Upper lobe of left lung (tissue), 6 donors: Measurements from ENCODE around the gene ABLIM2. TPM values are rescaled to one million over a fixed set of nuclear protein-coding genes. Genes with fewer than 3 reads are reported as not detected.
A peak's percentile ranks its signal among the peaks of the same experiment; 100 is the strongest.

Experiments
- ATAC-seq, 2 donors: fragments of 200-7000 bp; cut with Tn5 transposase; one replicate each; pipeline ENCODE4 v1.9.1; 2022; ENCODE audit warnings: mild to moderate bottlenecking in 2 of 2, moderate library complexity in 2 of 2; ENCODE audit not compliant: low FRiP score in 2 of 2
- DNase-seq, 2 donors: peaks; one replicate each; pipeline ENCODE4 v3.0.0-alpha.2; 2019 to 2020
- H3K27ac ChIP-seq, 4 donors: fragments of 200-600 bp; sonication (generic); one replicate each; pipeline ENCODE4 v1.5.1; 2016 to 2019
- H3K27me3 ChIP-seq, 4 donors: fragments of 200-600 bp; sonication (generic); one replicate each; pipeline ENCODE4 v1.5.1; 2017 to 2019
- H3K36me3 ChIP-seq, 4 donors: fragments of 200-600 bp; sonication (generic); one replicate each; pipeline ENCODE4 v1.5.1; 2016 to 2019
- H3K4me1 ChIP-seq, 4 donors: fragments of 200-600 bp; sonication (generic); one replicate each; pipeline ENCODE4 v1.5.1; 2018 to 2019
- H3K4me3 ChIP-seq, 4 donors: fragments of 200-600 bp; sonication (generic); one replicate each; pipeline ENCODE4 v1.5.1; 2017 to 2019; ENCODE audit warnings: mild to moderate bottlenecking in 2 of 4, moderate library complexity in 1 of 4
- H3K9me3 ChIP-seq, 4 donors: fragments of 200-600 bp; sonication (generic); one replicate each; pipeline ENCODE4 v1.5.1; 2018 to 2019
- EP300 ChIP-seq, 4 donors: sonication (generic); formaldehyde crosslinking; IDR thresholded peaks; one replicate each; pipeline ENCODE4 v1.5.1; 2017; ENCODE audit warnings: antibody characterized with exemption in 4 of 4, control low read depth in 2 of 4
- POLR2A ChIP-seq, 4 donors: fragments of 450-650 bp; IDR thresholded peaks; one replicate each; pipeline ENCODE4 v1.5.1; 2016 to 2017; ENCODE audit warnings: antibody characterized with exemption in 4 of 4, mild to moderate bottlenecking in 2 of 4
- POLR2AphosphoS5 ChIP-seq, 2 donors: sonication (generic); formaldehyde crosslinking; IDR thresholded peaks; one replicate each; pipeline ENCODE4 v1.5.1; 2017; ENCODE audit warnings: antibody characterized with exemption in 2 of 2
- WGBS, 2 donors: methylation state at CpG; one replicate each; pipeline ENCODE4 v1.1.5; 2017 to 2018; 5-methylcytosine and 5-hydroxymethylcytosine counted together
- total RNA-seq, 6 donors: library from RNA; depleted of rRNA in 4 of 6; stranded (reverse); fragments of >200 nt in 4 of 6; gene quantifications; one replicate each; pipeline versions ENCODE4 v1.1.0 to v1.2.1, GENCODE V29; 2016 to 2021
- TF ChIP-seq, protein P1 (sequence below), 6 experiments: fragments of 450-650 bp in 4 of 6; fragments of 200-600 bp in 2 of 6; sonication (generic) in 2 of 6; IDR thresholded peaks; one replicate each; pipeline ENCODE4 v1.5.1; 2016 to 2019; ENCODE audit warnings: antibody characterized with exemption in 6 of 6
- donor health status: DM: no; HTN: no; CAD: no; lungs with moderate emphysema.
- donor health status: DM: no; HTN: yes; CAD: no; lungs with severe emphysema.

The ABLIM2 gene
- total RNA-seq, 6 donors from 2014 or later = 3.6 to 36.9 (median 8.1) TPM

DNA sequence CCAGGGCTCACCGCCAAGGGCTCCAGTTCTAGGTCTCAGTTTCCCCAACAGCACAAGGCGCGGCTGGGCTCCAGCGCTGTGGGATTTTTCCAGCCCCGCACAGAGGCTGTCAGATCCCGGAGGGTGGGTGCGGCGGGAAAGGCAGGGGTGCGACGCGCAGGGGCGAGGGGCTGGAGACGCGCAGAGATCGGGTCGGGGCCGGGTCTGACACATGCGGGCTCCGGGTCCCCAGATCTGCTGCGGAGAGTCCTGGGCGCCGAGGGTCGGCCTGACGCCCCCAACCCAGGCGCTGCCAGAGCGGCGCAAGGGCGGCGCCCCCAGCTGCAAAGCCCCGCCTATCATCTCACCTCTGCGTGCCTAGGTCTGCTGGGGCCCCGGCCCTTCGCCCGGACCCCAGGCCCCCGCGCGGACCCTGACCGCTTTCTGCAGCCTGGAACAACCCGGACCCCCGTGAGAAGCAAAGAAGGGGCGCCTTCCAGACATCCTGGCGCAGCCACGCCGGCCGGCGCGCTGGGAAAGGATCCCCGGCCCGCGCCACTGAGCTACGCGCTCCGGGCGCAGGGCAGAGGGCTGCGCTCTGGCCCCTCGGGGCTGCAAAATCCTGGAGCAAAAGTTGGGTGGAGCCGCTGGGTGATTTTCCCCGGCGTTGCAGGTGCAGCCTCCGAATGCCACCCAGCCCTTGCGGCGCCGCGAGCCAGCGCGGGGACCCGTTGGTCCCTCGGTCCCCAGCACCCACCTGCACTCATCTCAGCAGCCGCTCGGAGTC is 486 bp downstream of the ABLIM2 start:
- ATAC-seq = peak in 1 of 2 donors; percentile 1
- H3K27ac ChIP-seq = peak overlapping the region in 3 of 4 donors; percentile 24 to 65 (median 35)
- no peak for TF ChIP-seq POLR2A (IDR thresholded peaks at IDR 0.05)
- TF ChIP-seq EP300 (IDR thresholded peaks at IDR 0.05) = no peak
- no peak for TF ChIP-seq POLR2AphosphoS5 (IDR thresholded peaks at IDR 0.05)
- TF ChIP-seq, protein P1, sequence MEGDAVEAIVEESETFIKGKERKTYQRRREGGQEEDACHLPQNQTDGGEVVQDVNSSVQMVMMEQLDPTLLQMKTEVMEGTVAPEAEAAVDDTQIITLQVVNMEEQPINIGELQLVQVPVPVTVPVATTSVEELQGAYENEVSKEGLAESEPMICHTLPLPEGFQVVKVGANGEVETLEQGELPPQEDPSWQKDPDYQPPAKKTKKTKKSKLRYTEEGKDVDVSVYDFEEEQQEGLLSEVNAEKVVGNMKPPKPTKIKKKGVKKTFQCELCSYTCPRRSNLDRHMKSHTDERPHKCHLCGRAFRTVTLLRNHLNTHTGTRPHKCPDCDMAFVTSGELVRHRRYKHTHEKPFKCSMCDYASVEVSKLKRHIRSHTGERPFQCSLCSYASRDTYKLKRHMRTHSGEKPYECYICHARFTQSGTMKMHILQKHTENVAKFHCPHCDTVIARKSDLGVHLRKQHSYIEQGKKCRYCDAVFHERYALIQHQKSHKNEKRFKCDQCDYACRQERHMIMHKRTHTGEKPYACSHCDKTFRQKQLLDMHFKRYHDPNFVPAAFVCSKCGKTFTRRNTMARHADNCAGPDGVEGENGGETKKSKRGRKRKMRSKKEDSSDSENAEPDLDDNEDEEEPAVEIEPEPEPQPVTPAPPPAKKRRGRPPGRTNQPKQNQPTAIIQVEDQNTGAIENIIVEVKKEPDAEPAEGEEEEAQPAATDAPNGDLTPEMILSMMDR (IDR thresholded peaks at IDR 0.05) = no peak

DNA sequence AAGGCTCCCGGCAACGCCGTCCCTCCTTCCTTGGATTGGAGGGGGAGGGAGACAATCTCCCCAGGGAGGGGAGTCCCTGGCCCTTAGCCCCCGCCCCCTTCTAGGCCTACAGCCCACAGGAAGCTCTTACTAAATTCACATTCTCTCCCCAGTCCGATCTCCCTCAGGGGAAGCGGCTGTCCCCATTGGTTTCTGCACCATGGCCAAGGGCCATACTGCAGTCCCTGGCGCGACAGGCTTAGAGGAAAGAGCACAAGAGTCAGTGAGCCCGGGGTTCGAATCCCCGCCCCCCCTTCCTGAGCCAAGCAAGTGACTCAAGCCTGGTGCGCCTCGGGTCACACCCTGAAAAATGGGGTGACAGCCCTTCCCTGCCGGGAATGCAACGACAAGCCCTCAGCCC is 1.1 kb downstream of the ABLIM2 start:
- DNase-seq (no peak), ATAC-seq (no peak)
- Histone ChIP-seq H3K4me1 (peaks cover 19 to 26% (median 21%) of the 10 kb centered on the region in 4 donors), H3K9me3 (no peaks in the 10 kb centered on the region), H3K4me3 (peak overlapping the region; percentile 73 to 90 (median 81)), H3K27ac (peak overlapping the region in 2 of 4 donors; percentile 24 to 35), H3K36me3 (no peaks in the 10 kb centered on the region), H3K27me3 (peaks cover 0 to 11% (median 5%) of the 10 kb centered on the region in 4 donors)
- WGBS, 2 donors = 20 to 27% methylated on average over 12 to 15 of the region's 15 CpGs
- TF ChIP-seq, protein P1 (IDR thresholded peaks at IDR 0.05) = no peak
- TF ChIP-seq EP300 (IDR thresholded peaks at IDR 0.05) (no peak), POLR2A (IDR thresholded peaks at IDR 0.05) (no peak), POLR2AphosphoS5 (IDR thresholded peaks at IDR 0.05) (no peak)

More for the DNA sequence above, 486 bp downstream of the ABLIM2 start:
- peak in 1 of 2 donors; percentile 89 for DNase-seq
- WGBS, 2 donors = 3% methylated on average over 53 of the region's 70 CpGs; no CpG with 5 or more reads in 1 of the 2 donors
- Histone ChIP-seq H3K27me3 (peaks cover 0 to 11% (median 5%) of the 10 kb centered on the region in 4 donors), H3K4me3 (peak overlapping the region; percentile 73 to 90 (median 81)), H3K9me3 (no peaks in the 10 kb centered on the region), H3K4me1 (peaks cover 19 to 26% (median 21%) of the 10 kb centered on the region in 4 donors), H3K36me3 (no peaks in the 10 kb centered on the region)

DNA sequence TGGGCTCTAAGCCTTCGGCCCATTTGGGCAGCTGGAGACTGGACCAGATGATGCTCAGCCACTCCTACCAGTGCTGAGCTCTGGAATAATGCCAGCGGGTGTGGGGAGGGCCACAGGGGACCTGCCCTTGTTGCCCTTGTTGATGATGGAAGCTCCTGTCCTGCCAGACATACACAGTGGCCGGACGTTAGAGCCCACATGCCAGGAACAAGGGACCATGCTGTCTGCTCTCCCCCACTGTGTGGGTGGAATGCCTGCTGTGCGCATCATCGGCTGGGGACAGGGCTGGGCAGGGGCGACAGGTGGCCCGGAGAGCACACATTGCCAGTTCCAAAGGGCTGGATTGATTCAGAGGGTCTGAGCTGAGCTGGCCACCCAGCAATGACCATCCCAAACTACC is 2.0 kb downstream of the ABLIM2 start:
- H3K36me3 ChIP-seq = no peaks in the 10 kb centered on the region
- H3K27me3 ChIP-seq = peaks cover 0 to 11% (median 5%) of the 10 kb centered on the region in 4 donors
- H3K4me1 ChIP-seq = peaks cover 19 to 26% (median 21%) of the 10 kb centered on the region in 4 donors
- ATAC-seq (no peak), DNase-seq (no peak)
- H3K9me3 ChIP-seq = no peaks in the 10 kb centered on the region
- H3K27ac ChIP-seq = no peak overlapping the region
- no peak overlapping the region for H3K4me3 ChIP-seq
- WGBS, 2 donors = 69% methylated on average over 5 of the region's 8 CpGs; no CpG with 5 or more reads in 1 of the 2 donors
- TF ChIP-seq, protein P1 (IDR thresholded peaks at IDR 0.05) = no peak
- peak in 1 of 2 donors; percentile 13 for TF ChIP-seq POLR2AphosphoS5 (IDR thresholded peaks at IDR 0.05)

DNA sequence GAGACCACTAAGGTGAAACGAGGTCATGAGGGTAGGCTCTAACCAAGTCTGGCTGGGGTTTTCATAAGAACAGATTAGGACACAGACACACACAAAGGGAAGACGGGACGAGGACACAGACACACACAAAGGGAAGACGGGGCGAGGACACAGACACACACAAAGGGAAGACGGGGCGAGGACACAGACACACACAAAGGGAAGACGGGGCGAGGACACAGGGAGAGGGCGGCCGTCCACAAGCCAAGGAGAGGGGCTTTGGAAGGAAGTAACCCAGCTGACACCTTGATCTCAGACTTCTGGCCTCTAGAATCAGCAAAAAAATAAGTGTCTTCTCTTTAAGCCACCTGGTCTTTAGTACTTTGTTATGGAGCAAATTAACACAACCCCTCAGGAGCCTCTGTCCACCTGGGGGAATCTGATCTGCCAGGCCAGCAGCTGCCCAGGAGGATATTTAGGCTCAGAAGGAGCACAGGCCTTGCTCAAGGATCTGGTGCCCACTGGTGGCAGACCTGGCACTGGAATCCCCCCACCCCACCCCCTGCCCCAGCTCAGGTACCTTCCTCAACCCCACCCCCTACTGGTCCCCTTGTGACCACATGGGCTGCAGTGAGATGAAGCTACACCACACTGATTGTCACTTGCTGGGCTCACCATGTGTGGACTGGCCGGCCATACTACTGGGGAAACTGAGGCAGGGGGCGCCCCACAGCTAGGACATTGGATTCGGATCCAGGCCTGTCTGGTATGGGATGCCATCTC is 2.8 kb downstream of the ABLIM2 start:
- Histone ChIP-seq H3K4me3 (no peak overlapping the region), H3K27me3 (peaks cover 0 to 11% (median 5%) of the 10 kb centered on the region in 4 donors), H3K36me3 (no peaks in the 10 kb centered on the region), H3K27ac (no peak overlapping the region), H3K4me1 (peaks cover 19 to 26% (median 21%) of the 10 kb centered on the region in 4 donors), H3K9me3 (no peaks in the 10 kb centered on the region)
- no peak for ATAC-seq
- 89 to 93% methylated on average over 11 to 14 of the region's 14 CpGs for WGBS, 2 donors
- TF ChIP-seq POLR2AphosphoS5 (IDR thresholded peaks at IDR 0.05) = no peak
- TF ChIP-seq, protein P1 (IDR thresholded peaks at IDR 0.05) = no peak
- TF ChIP-seq EP300 (IDR thresholded peaks at IDR 0.05) = no peak
- TF ChIP-seq POLR2A (IDR thresholded peaks at IDR 0.05) = no peak
- DNase-seq = no peak
